CD1c-positive myeloid dendritic cell (primary cell): ENCODE measurements around the gene RAB8B.

Experiments
- DNase-seq: peaks from one replicate; pipeline ENCODE4 v3.0.0-alpha.2; 2016; ENCODE audit errors: extremely low spot score

RAB8B gene

GRCh38 chr15:63312286-63312685, 122.9 kb downstream of the RAB8B start:
- DNase-seq: no peak

DNA sequence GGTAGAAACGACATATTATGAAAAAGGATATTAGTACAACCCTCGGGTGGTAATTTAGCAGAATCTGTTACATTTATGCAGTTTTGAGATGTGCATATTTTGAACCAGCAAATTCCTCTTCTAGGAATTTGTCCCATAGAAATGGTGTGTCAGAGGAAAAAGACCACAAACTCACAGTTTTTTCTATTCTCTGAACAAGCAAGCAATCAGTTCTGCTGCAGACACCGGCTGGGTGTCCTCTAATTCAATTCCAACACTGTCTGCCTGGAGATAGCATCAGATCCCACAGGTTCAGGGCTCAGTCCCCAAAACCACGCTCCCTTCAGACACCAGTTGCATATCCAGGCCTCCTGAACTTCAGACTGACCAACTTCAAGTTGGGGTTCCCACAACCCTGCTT, 124.4 kb downstream of the RAB8B start:
- DNase-seq: no peak

DNA sequence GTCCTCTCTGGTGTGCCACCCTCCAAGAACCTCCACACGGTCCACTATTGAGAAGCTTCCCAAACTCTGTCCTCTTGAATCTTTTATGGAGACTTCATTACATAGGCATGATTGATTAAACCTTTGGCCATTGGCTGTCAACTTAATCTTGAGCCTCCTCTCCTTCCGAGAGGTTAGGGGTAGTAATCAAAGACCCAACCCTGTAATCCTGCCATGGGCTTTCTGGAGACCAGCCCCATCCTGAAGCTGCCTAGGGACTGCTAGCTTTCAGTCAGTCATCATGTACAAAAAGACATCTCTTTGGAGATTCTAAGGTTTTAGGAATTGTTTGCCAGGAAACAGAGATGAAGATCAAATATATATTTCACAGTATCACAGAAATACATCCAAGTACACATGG, 125.0 kb downstream of the RAB8B start:
- DNase-seq: no peak
